Measurements from ENCODE around the gene CHP2. TPM values are rescaled to one million over a fixed set of nuclear protein-coding genes. Genes with fewer than 3 reads are reported as not detected.

CHP2 gene
- total RNA-seq (not detected), polyA plus RNA-seq (not detected)

DNA sequence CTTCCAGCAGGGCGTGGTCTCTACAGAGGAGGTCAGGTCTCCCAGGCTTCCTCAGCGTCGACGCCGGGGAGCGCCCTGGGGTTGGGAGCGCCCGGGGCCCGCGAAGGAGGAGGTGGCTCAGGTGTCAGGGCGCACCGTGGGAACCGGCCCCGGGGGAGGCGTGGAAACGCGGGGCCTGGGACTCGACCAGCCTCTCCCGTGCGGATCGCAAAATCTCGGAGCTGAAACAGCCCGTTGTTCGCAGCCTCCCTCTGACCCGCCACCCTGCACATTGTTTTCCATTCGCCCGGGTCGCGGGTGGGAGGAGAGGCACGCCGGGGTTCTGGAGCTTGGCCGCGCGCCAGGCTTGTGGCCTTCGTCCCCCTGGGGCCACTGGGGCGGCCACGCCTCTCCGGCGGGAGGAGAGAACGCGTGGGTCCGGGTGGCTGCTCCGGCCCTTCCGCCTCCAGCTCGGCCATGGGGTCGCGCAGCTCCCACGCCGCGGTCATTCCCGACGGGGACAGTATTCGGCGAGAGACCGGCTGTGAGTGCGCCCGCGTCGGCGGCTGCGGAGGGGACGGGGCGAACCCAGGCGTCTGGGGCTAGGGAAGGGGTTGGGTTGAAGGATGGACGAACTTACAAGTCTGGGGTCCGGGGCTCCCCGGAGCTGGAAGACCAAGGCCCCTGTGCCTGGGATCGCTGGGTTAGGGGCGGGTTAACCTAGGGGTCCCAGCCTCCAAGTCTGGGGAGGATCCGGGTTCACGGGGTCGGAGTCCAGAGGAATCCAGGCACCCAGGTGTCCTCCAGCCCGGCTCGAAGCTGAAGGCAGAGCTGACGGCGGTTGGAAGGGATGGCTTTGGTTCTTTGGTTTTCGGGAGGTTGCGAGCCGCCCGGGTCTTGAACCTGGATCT, at the start of gene CHP2:
TSS of gene CHP2 (plus strand) at position 433 of the 890 bp plus-strand sequence. CDS start at position 457, 24 bp downstream.
- no peak within 1 kb of the TSS for H3K4me3 ChIP-seq (ENCODE audit: low read length in 2 of 2)
- Mint-ChIP-seq H3K27ac (peak within 1 kb of the TSS in 1 of 7 donors; percentile 37), H3K27me3 (peaks cover 40 to 54% of the 10 kb centered on the region in 2 donors), H3K9me3 (peaks cover 0 to 2% (median 0%) of the 10 kb centered on the region in 8 donors), H3K36me3 (no peaks in the 10 kb centered on the region), H3K4me1 (peaks cover 0 to 5% (median 2%) of the 10 kb centered on the region in 4 donors), H3K4me3 (peak within 1 kb of the TSS in 4 of 8 donors; percentile 6 to 50 (median 20))
- ChIA-PET POLR2A (ENCODE audit: partially characterized antibody) (interaction anchor here (0.6 kb wide), 1 partner anchor 32 kb away, joined by 3 read pairs; no protein-coding TSS in a partner anchor), CTCF (ENCODE audit: partially characterized antibody) (no interaction called here)
- intact Hi-C loops (cut with micrococcal nuclease) = no loop called here
- no peak for DNase-seq
- no peaks in the 10 kb centered on the region for H3K4me1 ChIP-seq (ENCODE audit: insufficient read depth, low read length)
- peaks cover 23% of the 10 kb centered on the region for H3K27me3 ChIP-seq (ENCODE audit: insufficient read depth, low read length)
- H3K27ac ChIP-seq (ENCODE audit: low read depth, low read length) = no peak within 1 kb of the TSS
- no peaks in the 10 kb centered on the region for H3K36me3 ChIP-seq (ENCODE audit: insufficient read depth, low read length)
- H3K9me3 ChIP-seq (ENCODE audit: control insufficient read depth in 1 of 2, low read length in 2 of 2) = no peaks in the 10 kb centered on the region

DNA sequence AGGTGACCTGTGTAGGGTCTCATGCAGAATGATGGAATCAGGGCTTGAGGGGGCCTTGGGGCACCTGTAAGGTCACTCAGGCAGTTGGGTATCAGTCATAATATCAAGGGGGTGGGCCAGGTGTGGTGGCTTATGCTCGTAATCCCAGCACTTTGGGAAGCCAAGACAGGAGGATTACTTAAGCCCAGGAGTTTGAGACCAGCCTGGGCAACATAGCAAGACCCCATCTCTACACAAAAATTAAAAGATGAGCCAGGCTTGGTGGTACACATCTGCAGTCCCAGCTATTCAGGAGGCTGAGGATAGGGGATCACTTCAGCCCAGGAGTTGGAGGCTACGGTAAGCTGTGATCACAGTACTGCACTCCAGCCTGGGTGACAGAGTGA, 49.3 kb upstream of the CHP2 start:
- Histone ChIP-seq H3K4me1 (ENCODE audit: insufficient read depth, low read length) (no peaks in the 10 kb centered on the region), H3K4me3 (ENCODE audit: low read length in 2 of 2) (no peak overlapping the region), H3K27me3 (ENCODE audit: insufficient read depth, low read length) (no peaks in the 10 kb centered on the region), H3K27ac (ENCODE audit: low read depth, low read length) (no peak overlapping the region), H3K36me3 (ENCODE audit: insufficient read depth, low read length) (no peaks in the 10 kb centered on the region), H3K9me3 (ENCODE audit: control insufficient read depth in 1 of 2, low read length in 2 of 2) (no peaks in the 10 kb centered on the region)
- CTCF ChIA-PET (ENCODE audit: partially characterized antibody) = no interaction called here
- Mint-ChIP-seq H3K4me1 (no peaks in the 10 kb centered on the region), H3K9me3 (peaks cover 5 to 32% (median 20%) of the 10 kb centered on the region in 8 donors), H3K36me3 (peaks cover 2 to 5% of the 10 kb centered on the region in 2 donors), H3K27me3 (peaks cover 25 to 30% of the 10 kb centered on the region in 2 donors), H3K27ac (no peak overlapping the region), H3K4me3 (no peak overlapping the region)
- intact Hi-C loops (cut with micrococcal nuclease) = no loop called here
- POLR2A ChIA-PET (ENCODE audit: partially characterized antibody) = no interaction called here
- no peak for DNase-seq

DNA sequence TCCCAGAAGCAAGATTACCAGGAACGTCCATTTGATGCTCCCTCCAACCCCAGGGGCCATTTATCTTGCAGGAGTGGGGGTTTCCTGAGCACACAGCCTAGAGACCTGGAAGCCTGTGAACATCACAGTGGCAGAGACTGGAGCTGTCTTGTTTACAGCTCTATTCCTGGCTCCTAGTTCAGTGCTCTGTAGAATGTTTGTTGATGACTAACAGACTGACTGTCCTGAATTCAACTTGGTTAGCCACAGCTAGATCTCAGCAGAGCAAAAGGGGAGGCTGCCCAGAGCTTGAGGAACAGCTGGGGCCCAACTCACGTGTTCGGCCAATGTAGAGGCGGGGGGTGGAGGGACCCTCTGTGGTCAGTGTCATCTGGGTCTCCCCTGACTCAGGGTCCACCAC, 48.4 kb upstream of the CHP2 start:
- Histone ChIP-seq H3K4me3 (ENCODE audit: low read length in 2 of 2) (no peak overlapping the region), H3K4me1 (ENCODE audit: insufficient read depth, low read length) (no peaks in the 10 kb centered on the region), H3K27me3 (ENCODE audit: insufficient read depth, low read length) (peaks cover 6% of the 10 kb centered on the region), H3K9me3 (ENCODE audit: control insufficient read depth in 1 of 2, low read length in 2 of 2) (no peaks in the 10 kb centered on the region), H3K27ac (ENCODE audit: low read depth, low read length) (no peak overlapping the region), H3K36me3 (ENCODE audit: insufficient read depth, low read length) (no peaks in the 10 kb centered on the region)
- Mint-ChIP-seq H3K4me3 (no peak overlapping the region), H3K27me3 (peaks cover 26 to 28% of the 10 kb centered on the region in 2 donors), H3K4me1 (no peaks in the 10 kb centered on the region), H3K27ac (no peak overlapping the region), H3K9me3 (peaks cover 5 to 32% (median 21%) of the 10 kb centered on the region in 8 donors), H3K36me3 (peaks cover 2 to 5% of the 10 kb centered on the region in 2 donors)
- ChIA-PET POLR2A (ENCODE audit: partially characterized antibody) (no interaction called here), CTCF (ENCODE audit: partially characterized antibody) (no interaction called here)
- no peak for DNase-seq
- intact Hi-C loops (cut with micrococcal nuclease) = no loop called here

DNA sequence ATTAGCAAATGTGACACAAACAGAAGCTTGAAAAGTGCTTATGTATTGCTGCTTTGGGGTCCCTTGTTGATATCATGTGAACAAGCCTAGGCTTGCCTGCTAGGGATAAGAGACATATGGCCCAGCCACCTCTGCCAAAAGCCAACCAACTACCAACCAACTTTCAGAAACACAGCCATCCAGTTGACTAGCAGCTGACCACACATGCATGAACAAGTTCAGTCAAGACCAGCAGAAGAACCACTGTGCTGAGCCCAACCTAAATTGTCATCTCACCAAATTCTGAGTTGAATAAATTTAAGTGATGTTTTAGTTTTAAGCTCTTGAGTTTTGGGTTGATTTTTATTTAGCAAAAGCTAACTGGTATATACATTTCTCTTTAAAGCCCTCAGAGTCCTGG, 45.3 kb upstream of the CHP2 start:
- Mint-ChIP-seq H3K27ac (no peak overlapping the region), H3K4me3 (no peak overlapping the region), H3K9me3 (peaks cover 2 to 19% (median 13%) of the 10 kb centered on the region in 8 donors), H3K27me3 (peaks cover 34 to 39% of the 10 kb centered on the region in 2 donors), H3K4me1 (no peaks in the 10 kb centered on the region), H3K36me3 (peaks cover 0 to 2% of the 10 kb centered on the region in 2 donors)
- intact Hi-C loops (cut with micrococcal nuclease) = no loop called here
- POLR2A ChIA-PET (ENCODE audit: partially characterized antibody) = no interaction called here
- DNase-seq = no peak
- CTCF ChIA-PET (ENCODE audit: partially characterized antibody) = interaction anchor here (1.5 kb wide), 2 partner anchors 17 to 27 kb away, joined by 3 to 4 read pairs; no protein-coding TSS in a partner anchor
- Histone ChIP-seq H3K36me3 (ENCODE audit: insufficient read depth, low read length) (no peaks in the 10 kb centered on the region), H3K27me3 (ENCODE audit: insufficient read depth, low read length) (peaks cover 6% of the 10 kb centered on the region), H3K4me3 (ENCODE audit: low read length in 2 of 2) (no peak overlapping the region), H3K4me1 (ENCODE audit: insufficient read depth, low read length) (no peaks in the 10 kb centered on the region), H3K9me3 (ENCODE audit: control insufficient read depth in 1 of 2, low read length in 2 of 2) (no peaks in the 10 kb centered on the region), H3K27ac (ENCODE audit: low read depth, low read length) (no peak overlapping the region)

DNA sequence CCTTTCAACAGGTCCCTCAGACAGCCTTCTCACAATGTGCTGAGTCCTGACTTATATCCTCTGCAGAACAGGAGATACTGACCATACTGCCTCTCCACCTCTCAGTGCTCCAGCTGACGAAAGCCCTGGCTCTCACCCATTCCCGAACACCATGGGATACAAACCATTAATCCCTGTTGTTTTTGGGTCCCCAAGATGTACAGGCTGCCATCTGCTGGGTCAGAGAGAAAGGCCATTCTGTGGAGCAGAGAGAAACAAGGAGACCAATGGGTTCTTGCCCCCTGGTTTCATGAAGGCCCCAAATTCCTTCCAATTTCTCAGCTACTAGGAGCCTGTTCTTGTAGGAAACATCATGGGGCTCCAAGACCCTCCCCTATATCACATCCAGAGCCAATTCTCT, 44.8 kb upstream of the CHP2 start:
- no peaks in the 10 kb centered on the region for H3K36me3 ChIP-seq (ENCODE audit: insufficient read depth, low read length)
- ChIA-PET POLR2A (ENCODE audit: partially characterized antibody) (no interaction called here), CTCF (ENCODE audit: partially characterized antibody) (interaction anchor here (0.6 to 1.5 kb wide), 3 partner anchors 17 to 121 kb away, joined by 3 to 4 read pairs (median 3); no protein-coding TSS in a partner anchor)
- peaks cover 6% of the 10 kb centered on the region for H3K27me3 ChIP-seq (ENCODE audit: insufficient read depth, low read length)
- peaks cover 2 to 19% (median 13%) of the 10 kb centered on the region in 8 donors for H3K9me3 Mint-ChIP-seq
- no peak overlapping the region for H3K27ac Mint-ChIP-seq
- H3K36me3 Mint-ChIP-seq = peaks cover 0 to 2% of the 10 kb centered on the region in 2 donors
- H3K4me3 ChIP-seq (ENCODE audit: low read length in 2 of 2) = no peak overlapping the region
- intact Hi-C loops (cut with micrococcal nuclease) = no loop called here
- H3K27me3 Mint-ChIP-seq = peaks cover 38 to 42% of the 10 kb centered on the region in 2 donors
- H3K4me1 Mint-ChIP-seq = no peaks in the 10 kb centered on the region
- peak overlapping the region in 1 of 8 donors; percentile 16 for H3K4me3 Mint-ChIP-seq
- no peak for DNase-seq
- H3K27ac ChIP-seq (ENCODE audit: low read depth, low read length) = no peak overlapping the region
- H3K4me1 ChIP-seq (ENCODE audit: insufficient read depth, low read length) = no peaks in the 10 kb centered on the region
- H3K9me3 ChIP-seq (ENCODE audit: control insufficient read depth in 1 of 2, low read length in 2 of 2) = no peaks in the 10 kb centered on the region

DNA sequence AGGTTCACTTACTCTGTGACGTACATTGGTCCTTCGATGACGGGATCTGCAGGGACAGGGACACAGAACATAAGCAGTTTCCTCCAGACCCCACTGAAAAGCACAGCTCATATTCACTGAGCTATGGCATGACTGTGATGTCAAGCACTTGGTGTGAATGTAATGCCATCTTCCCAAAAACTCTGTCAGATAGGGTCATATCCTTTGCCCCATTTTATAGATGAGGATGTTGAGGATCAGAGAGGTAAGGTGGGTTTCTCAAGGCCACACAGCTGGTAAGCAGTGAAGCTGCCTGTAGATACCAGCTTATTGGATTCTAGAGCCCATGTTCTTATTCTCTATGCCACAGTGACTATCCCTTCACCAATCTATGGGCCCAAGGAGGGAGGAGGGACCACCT, 44.3 kb upstream of the CHP2 start:
- no peak overlapping the region for H3K27ac Mint-ChIP-seq
- H3K27me3 Mint-ChIP-seq = peaks cover 33 to 38% of the 10 kb centered on the region in 2 donors
- Histone ChIP-seq H3K4me3 (ENCODE audit: low read length in 2 of 2) (no peak overlapping the region), H3K27me3 (ENCODE audit: insufficient read depth, low read length) (peaks cover 6% of the 10 kb centered on the region), H3K27ac (ENCODE audit: low read depth, low read length) (no peak overlapping the region), H3K9me3 (ENCODE audit: control insufficient read depth in 1 of 2, low read length in 2 of 2) (no peaks in the 10 kb centered on the region), H3K36me3 (ENCODE audit: insufficient read depth, low read length) (no peaks in the 10 kb centered on the region), H3K4me1 (ENCODE audit: insufficient read depth, low read length) (no peaks in the 10 kb centered on the region)
- H3K9me3 Mint-ChIP-seq = peaks cover 2 to 19% (median 13%) of the 10 kb centered on the region in 8 donors
- H3K4me1 Mint-ChIP-seq = no peaks in the 10 kb centered on the region
- intact Hi-C loops (cut with micrococcal nuclease) = no loop called here
- H3K36me3 Mint-ChIP-seq = peaks cover 0 to 2% of the 10 kb centered on the region in 2 donors
- CTCF ChIA-PET (ENCODE audit: partially characterized antibody) = interaction anchor here (0.6 to 1.5 kb wide), 3 partner anchors 17 to 122 kb away, joined by 3 to 4 read pairs (median 3); no protein-coding TSS in a partner anchor
- DNase-seq = no peak
- no peak overlapping the region for H3K4me3 Mint-ChIP-seq
- POLR2A ChIA-PET (ENCODE audit: partially characterized antibody) = no interaction called here

DNA sequence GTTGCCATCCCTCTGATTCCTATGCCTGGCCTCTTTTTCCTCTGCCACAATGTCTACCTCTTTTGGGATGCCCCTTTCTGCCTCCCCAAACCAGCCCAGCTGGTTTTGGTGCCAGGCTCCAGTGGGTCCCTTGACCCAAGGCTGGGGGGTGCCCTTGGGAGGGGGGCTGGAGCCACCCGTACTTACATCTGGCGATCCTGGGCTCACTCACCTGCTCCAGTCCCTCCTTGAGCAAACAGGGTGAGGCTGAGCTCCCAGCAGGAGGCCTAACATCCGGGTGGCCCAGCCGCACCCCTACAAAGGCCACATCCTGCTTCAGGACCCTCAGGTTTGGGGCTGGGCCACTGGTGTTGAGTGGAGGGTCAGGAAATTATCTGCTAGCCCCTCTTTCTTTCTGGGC, 43.0 kb upstream of the CHP2 start:
- Mint-ChIP-seq H3K27me3 (peaks cover 32 to 36% of the 10 kb centered on the region in 2 donors), H3K27ac (no peak overlapping the region), H3K4me1 (no peaks in the 10 kb centered on the region), H3K4me3 (no peak overlapping the region), H3K9me3 (peaks cover 2 to 18% (median 13%) of the 10 kb centered on the region in 8 donors), H3K36me3 (peaks cover 0 to 2% of the 10 kb centered on the region in 2 donors)
- H3K4me1 ChIP-seq (ENCODE audit: insufficient read depth, low read length) = no peaks in the 10 kb centered on the region
- H3K36me3 ChIP-seq (ENCODE audit: insufficient read depth, low read length) = no peaks in the 10 kb centered on the region
- no peak overlapping the region for H3K27ac ChIP-seq (ENCODE audit: low read depth, low read length)
- no peaks in the 10 kb centered on the region for H3K9me3 ChIP-seq (ENCODE audit: control insufficient read depth in 1 of 2, low read length in 2 of 2)
- no peak overlapping the region for H3K4me3 ChIP-seq (ENCODE audit: low read length in 2 of 2)
- DNase-seq = no peak
- peaks cover 6% of the 10 kb centered on the region for H3K27me3 ChIP-seq (ENCODE audit: insufficient read depth, low read length)
- POLR2A ChIA-PET (ENCODE audit: partially characterized antibody) = no interaction called here
- intact Hi-C loops (cut with micrococcal nuclease) = no loop called here
- CTCF ChIA-PET (ENCODE audit: partially characterized antibody) = no interaction called here
